Tibial nerve (tissue), 3 donors: ENCODE measurements around the gene SH3GLB2.

ENCODE experiments used
- CTCF ChIP-seq, 5 experiments: fragments of 200-600 bp in 3 of 5; fragments of 450-650 bp in 2 of 5; sonication (generic) in 3 of 5; IDR thresholded peaks; one replicate each; pipeline ENCODE4 v1.5.1; 2016 to 2019; ENCODE audit warnings: antibody characterized with exemption in 5 of 5, mild to moderate bottlenecking in 3 of 5, moderate library complexity in 2 of 5
- POLR2A ChIP-seq, 2 donors: fragments of 450-650 bp; IDR thresholded peaks; one replicate each; pipeline ENCODE4 v1.6.1; 2017; ENCODE audit warnings: antibody characterized with exemption in 2 of 2, mild to moderate bottlenecking in 2 of 2, moderate library complexity in 2 of 2

GRCh38 chr9:128979111-128979510 is 49.0 kb downstream of the SH3GLB2 start:
- TF ChIP-seq POLR2A (IDR thresholded peaks at IDR 0.05): no peak
- TF ChIP-seq CTCF (IDR thresholded peaks at IDR 0.05): no peak
